Measurements from ENCODE around the gene KLHDC10.

KLHDC10 gene

DNA sequence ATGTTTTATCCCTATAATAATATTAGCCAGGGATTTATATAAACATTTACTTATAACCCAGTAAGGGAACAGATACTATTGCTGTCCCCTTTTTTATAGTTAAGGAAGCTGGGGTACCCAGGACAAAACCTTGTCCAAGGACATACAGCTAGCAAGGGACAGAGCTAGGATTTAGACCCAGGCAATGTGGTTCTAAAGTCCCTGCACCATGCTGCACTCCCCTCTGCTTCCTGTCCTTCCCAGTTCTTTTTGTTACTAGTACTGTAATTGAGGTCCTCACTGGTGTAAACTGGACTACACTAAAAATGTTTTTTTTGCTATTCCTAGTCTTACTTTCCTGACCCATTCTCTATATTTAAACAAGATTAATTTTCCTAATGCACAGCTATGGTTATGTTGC, 16.6 kb downstream of the KLHDC10 start:
- Histone ChIP-seq H3K79me2 (ENCODE audit: insufficient read depth, low read length) (peaks cover 60% of the 10 kb centered on the region), H3K27ac (ENCODE audit: low read length) (no peak overlapping the region), H3K4me2 (ENCODE audit: insufficient read depth, low read length) (no peak overlapping the region), H3K36me3 (ENCODE audit: insufficient read depth, low read length) (0 out of 2 replicates have a peak, but pooled peaks cover 3% of the 10 kb centered on the region), H3K27me3 (ENCODE audit: insufficient read depth, low read length, poor library complexity) (no peaks in the 10 kb centered on the region), H3K9ac (ENCODE audit: low read depth, low read length) (no peak overlapping the region), H3K9me3 (ENCODE audit: insufficient read depth, low read length, severe bottlenecking) (no peaks in the 10 kb centered on the region), H2AFZ (ENCODE audit: low read depth, low read length) (no peak overlapping the region), H3K4me3 (ENCODE audit: low read depth in 1 of 2, low read length in 2 of 2) (no peak overlapping the region), H3K4me1 (ENCODE audit: insufficient read depth, low read length) (no peaks in the 10 kb centered on the region), H4K20me1 (ENCODE audit: insufficient read depth, low read length) (peaks cover 21% of the 10 kb centered on the region; the same call in 1 of the 2 replicates)
- TF ChIP-seq, protein P1, sequence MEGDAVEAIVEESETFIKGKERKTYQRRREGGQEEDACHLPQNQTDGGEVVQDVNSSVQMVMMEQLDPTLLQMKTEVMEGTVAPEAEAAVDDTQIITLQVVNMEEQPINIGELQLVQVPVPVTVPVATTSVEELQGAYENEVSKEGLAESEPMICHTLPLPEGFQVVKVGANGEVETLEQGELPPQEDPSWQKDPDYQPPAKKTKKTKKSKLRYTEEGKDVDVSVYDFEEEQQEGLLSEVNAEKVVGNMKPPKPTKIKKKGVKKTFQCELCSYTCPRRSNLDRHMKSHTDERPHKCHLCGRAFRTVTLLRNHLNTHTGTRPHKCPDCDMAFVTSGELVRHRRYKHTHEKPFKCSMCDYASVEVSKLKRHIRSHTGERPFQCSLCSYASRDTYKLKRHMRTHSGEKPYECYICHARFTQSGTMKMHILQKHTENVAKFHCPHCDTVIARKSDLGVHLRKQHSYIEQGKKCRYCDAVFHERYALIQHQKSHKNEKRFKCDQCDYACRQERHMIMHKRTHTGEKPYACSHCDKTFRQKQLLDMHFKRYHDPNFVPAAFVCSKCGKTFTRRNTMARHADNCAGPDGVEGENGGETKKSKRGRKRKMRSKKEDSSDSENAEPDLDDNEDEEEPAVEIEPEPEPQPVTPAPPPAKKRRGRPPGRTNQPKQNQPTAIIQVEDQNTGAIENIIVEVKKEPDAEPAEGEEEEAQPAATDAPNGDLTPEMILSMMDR (IDR thresholded peaks at IDR 0.05; ENCODE audit: borderline replicate concordance, extremely low read depth, low read length, poor library complexity, severe bottlenecking), result no peak
- TF ChIP-seq EZH2 (IDR thresholded peaks at IDR 0.05; ENCODE audit: borderline replicate concordance, low read depth, low read length, severe bottlenecking), result no peak
- ATAC-seq (ENCODE audit: insufficient read depth, low read depth) (no peak), DNase-seq (no peak)

GRCh38 chr7:130087364-130087763, 17.0 kb downstream of the KLHDC10 start:
- no peaks in the 10 kb centered on the region for H3K27me3 ChIP-seq (ENCODE audit: insufficient read depth, low read length, poor library complexity)
- peaks cover 61% of the 10 kb centered on the region for H3K79me2 ChIP-seq (ENCODE audit: insufficient read depth, low read length)
- no peak overlapping the region for H3K4me2 ChIP-seq (ENCODE audit: insufficient read depth, low read length)
- no peak overlapping the region for H3K27ac ChIP-seq (ENCODE audit: low read length)
- no peak overlapping the region for H3K9ac ChIP-seq (ENCODE audit: low read depth, low read length)
- DNase-seq, result no peak
- no peak overlapping the region for H2AFZ ChIP-seq (ENCODE audit: low read depth, low read length)
- no peaks in the 10 kb centered on the region for H3K9me3 ChIP-seq (ENCODE audit: insufficient read depth, low read length, severe bottlenecking)
- peaks cover 21% of the 10 kb centered on the region; the same call in 1 of the 2 replicates for H4K20me1 ChIP-seq (ENCODE audit: insufficient read depth, low read length)
- H3K36me3 ChIP-seq (ENCODE audit: insufficient read depth, low read length), result 0 out of 2 replicates have a peak, but pooled peaks cover 3% of the 10 kb centered on the region
- TF ChIP-seq EZH2 (IDR thresholded peaks at IDR 0.05; ENCODE audit: borderline replicate concordance, low read depth, low read length, severe bottlenecking), result no peak
- TF ChIP-seq, protein P1 (IDR thresholded peaks at IDR 0.05; ENCODE audit: borderline replicate concordance, extremely low read depth, low read length, poor library complexity, severe bottlenecking), result no peak
- H3K4me3 ChIP-seq (ENCODE audit: low read depth in 1 of 2, low read length in 2 of 2), result no peak overlapping the region
- H3K4me1 ChIP-seq (ENCODE audit: insufficient read depth, low read length), result no peaks in the 10 kb centered on the region
- ATAC-seq (ENCODE audit: insufficient read depth, low read depth), result no peak

DNA sequence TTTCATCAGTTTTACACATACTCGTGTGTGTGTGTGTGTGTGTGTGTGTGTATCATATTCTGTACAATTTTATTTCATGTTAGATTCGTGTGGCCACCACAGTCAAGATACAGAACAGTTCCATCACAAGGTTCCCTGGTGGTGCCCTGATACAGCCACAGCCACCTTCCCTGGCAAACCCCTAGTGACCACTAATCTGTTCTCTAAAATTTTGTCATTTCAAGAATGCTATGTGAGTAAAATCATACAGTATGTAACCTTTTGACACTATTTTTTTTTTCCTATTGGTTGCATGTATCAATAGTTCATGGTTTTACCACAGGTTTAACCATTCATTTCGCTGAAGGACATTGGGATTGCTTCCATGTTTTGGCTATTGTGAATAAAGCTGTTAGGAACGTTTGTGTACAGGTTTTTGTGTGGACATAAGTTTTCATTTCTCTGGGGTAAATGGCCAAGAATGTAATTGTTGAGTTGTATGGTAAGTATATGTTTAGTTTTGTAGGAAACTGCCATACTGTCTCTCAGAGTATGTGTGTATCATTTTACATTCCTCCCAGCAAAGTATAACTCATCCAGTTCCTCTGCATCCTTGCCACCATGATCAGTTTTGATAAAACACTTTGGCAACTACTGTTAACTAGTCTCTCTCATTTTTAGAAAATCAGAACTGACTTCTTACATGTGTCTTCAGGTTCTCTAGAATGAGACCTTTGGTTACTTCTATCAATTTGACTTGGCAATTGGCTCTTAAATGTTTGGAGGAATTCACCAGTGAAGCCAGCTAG, 20.6 kb downstream of the KLHDC10 start:
- no peak for ATAC-seq (ENCODE audit: insufficient read depth, low read depth)
- no peak overlapping the region for H2AFZ ChIP-seq (ENCODE audit: low read depth, low read length)
- no peaks in the 10 kb centered on the region for H3K4me1 ChIP-seq (ENCODE audit: insufficient read depth, low read length)
- no peak for TF ChIP-seq EZH2 (IDR thresholded peaks at IDR 0.05; ENCODE audit: borderline replicate concordance, low read depth, low read length, severe bottlenecking)
- TF ChIP-seq, protein P1 (IDR thresholded peaks at IDR 0.05; ENCODE audit: borderline replicate concordance, extremely low read depth, low read length, poor library complexity, severe bottlenecking), result no peak
- no peak for DNase-seq
- H3K9me3 ChIP-seq (ENCODE audit: insufficient read depth, low read length, severe bottlenecking), result no peaks in the 10 kb centered on the region
- no peak overlapping the region for H3K9ac ChIP-seq (ENCODE audit: low read depth, low read length)
- peaks cover 60% of the 10 kb centered on the region for H3K79me2 ChIP-seq (ENCODE audit: insufficient read depth, low read length)
- H3K4me2 ChIP-seq (ENCODE audit: insufficient read depth, low read length), result no peak overlapping the region
- no peaks in the 10 kb centered on the region for H3K27me3 ChIP-seq (ENCODE audit: insufficient read depth, low read length, poor library complexity)
- peaks cover 17% of the 10 kb centered on the region; the same call in 1 of the 2 replicates for H4K20me1 ChIP-seq (ENCODE audit: insufficient read depth, low read length)
- H3K4me3 ChIP-seq (ENCODE audit: low read depth in 1 of 2, low read length in 2 of 2), result no peak overlapping the region
- no peak overlapping the region for H3K27ac ChIP-seq (ENCODE audit: low read length)
- no peaks in the 10 kb centered on the region for H3K36me3 ChIP-seq (ENCODE audit: insufficient read depth, low read length)
